ENCODE results near the gene NXF2B.
"Not testable (repeated sequence)": the region's sequence is repeated elsewhere in the genome, so short reads cannot be mapped to it uniquely, and the experiment has no call there.

Gene NXF2B, protein sequence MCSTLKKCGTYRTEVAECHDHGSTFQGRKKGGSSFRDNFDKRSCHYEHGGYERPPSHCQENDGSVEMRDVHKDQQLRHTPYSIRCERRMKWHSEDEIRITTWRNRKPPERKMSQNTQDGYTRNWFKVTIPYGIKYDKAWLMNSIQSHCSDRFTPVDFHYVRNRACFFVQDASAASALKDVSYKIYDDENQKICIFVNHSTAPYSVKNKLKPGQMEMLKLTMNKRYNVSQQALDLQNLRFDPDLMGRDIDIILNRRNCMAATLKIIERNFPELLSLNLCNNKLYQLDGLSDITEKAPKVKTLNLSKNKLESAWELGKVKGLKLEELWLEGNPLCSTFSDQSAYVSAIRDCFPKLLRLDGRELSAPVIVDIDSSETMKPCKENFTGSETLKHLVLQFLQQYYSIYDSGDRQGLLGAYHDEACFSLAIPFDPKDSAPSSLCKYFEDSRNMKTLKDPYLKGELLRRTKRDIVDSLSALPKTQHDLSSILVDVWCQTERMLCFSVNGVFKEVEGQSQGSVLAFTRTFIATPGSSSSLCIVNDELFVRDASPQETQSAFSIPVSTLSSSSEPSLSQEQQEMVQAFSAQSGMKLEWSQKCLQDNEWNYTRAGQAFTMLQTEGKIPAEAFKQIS

DNA sequence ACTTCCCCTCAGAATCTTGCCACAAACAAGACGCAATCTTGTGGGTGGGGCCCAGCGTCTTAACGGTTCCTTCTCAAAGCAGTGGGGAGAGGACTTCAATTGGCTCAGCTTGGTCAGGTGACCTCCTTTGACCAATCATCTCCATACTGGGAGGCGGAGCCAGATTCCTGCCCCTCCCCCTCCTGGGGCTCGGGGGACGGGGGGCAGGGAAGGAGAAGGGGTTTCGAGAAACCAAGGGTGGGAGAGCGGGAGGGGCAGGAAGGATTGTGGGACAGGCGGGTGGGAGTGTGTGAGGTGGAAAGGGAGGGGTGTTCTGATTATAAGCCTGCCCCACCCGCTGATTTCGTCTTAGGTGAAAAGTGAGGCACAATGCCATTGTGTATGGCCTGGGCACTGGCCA, at the start of gene NXF2B:
NXF2B (minus strand) TSS at position 101 of the 400 bp plus-strand sequence. CDS start 59,972 bp downstream, outside the sequence.
- not testable (repeated sequence) for DNase-seq

DNA sequence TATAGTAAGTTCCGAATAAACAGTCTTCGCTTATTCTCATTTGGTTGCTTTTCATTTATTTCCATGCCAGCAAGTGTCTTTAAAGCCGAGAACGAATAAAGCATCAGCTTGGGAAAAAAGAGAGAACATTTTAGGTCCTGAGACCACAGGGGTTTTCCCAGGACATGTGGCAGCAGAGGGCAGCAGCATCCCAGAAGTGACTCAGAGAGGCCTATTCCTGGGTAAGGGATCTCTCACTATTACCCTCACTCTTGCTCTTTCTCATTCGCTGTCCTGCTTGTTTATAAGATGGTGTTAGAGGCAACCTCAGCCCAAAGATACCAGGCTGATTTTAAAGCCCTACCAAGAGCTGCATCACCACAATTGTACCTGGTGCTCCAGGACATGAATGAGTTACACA, 39.0 kb upstream of the NXF2B start:
- DNase-seq: not testable (repeated sequence)

DNA sequence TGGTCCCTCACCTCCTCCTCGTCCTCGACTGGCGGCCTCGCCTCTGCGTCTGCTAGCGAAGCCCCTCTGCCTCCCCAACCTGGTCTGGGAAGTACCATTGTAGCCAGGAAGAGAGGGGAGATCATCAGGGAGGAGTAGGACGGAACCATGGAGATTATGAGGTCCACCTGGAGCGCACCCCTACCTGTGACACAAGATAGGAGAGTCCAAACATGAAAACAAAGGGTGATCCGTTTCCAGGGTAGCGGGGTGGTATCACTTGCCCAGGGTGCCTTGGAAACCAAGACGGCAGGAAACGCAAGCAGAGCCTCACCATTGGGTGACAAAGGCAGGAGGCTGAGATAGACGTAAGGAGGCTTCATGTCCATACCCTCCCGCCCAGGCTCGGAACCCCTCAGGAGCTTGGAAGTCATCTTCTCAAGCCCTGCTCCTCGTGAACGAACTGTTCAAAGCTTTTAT, 32.0 kb upstream of the NXF2B start, which contains the start of gene TCP11X2:
TCP11X2 (minus strand) TSS at position 51 of the 459 bp plus-strand sequence.
- DNase-seq: not testable (repeated sequence)

DNA sequence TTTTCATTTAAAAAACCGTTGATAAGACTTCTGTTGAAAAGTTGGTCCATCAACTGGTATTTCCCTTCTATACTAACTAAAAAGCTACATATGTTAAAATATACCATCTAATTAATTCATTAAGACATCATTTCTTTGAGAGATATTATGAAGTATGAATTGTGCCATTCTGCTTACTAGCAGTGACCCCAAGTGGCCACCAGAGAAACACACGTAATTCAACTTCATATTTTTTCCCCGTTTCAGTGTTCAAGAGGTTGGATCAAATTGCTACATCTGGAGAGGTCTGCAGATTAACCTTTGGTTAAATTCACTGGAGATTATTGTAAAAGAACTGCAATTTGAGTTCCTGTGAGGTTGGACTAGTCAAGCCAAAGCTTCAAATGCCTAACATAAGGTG, 30.4 kb upstream of the NXF2B start:
- not testable (repeated sequence) for DNase-seq

DNA sequence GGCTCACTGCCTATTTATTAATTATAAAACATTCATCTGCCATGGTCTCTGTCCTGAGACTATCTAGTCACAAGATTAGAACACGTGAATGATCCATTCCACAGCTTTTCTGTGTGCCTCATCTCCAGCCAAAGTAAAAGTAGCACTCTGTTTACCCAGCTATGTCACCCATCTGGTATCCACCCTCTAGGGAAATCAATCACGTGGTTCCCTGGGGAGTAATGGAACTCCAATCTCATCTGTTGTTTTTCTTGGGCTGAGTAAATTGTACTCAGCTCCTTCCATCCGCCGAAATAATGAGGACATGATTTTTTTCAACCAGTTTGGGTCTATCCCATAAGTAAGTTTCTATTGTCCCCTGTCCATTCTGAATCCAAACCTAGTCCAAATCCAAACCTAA, 18.8 kb upstream of the NXF2B start:
- DNase-seq: not testable (repeated sequence)

DNA sequence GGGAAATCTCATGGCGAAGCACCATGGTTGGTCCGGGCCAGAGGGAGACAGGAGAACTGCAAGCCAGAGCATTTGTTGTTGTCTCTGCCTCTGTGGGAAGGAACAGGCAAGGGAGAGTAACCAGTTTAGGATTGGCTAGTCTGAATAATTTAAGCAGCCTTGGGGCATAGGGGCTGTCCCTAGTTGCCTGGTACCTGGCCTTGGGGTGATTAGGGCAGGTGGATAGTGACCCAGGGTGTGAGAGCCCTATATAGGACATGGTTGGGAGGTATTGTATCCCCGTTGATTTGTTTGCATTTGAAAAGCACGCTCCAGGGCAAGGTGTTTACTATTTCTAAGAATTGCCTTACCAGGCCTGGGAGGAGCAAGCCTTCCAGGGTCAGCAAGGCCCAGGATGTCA, 25.3 kb downstream of the NXF2B start:
- not testable (repeated sequence) for DNase-seq

DNA sequence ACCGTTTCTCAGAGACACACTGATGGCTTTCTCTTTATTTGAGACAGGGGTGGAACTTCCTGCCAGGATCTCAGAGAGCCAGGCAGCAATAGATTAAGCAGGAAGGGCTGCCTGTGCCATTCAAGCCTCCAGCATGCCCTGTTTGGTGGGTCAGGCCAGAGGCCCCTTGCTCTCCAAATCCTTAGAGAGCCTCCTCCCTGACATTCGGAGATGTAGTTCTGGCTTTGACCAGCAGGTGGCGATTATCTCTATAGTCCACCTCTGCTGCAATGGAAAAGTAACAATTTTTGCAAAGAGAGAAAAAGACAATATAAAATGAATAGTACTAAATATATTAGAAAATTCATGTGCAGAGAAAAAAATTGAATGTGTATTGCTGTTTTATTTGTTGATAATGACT, 93.9 kb downstream of the NXF2B start:
- no peak for DNase-seq

DNA sequence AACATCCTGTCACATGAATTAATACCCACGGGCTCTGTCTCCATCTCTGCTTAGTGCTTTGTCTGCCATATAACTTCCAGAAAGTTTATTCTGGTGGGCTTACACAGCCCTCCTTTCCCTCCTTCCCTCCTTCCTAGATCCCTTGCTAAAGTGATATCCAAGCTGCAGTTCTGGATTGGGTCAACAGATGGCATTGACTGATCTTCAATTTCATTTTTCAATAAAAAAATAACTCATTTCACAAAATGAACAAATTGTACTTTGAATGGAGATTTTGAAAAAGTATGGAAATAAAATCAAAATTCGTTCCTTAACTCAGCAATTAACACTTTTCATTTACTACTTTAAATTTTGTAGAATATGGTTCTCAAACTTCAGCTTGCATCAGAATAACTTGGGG, 97.9 kb downstream of the NXF2B start:
- DNase-seq: no peak

DNA sequence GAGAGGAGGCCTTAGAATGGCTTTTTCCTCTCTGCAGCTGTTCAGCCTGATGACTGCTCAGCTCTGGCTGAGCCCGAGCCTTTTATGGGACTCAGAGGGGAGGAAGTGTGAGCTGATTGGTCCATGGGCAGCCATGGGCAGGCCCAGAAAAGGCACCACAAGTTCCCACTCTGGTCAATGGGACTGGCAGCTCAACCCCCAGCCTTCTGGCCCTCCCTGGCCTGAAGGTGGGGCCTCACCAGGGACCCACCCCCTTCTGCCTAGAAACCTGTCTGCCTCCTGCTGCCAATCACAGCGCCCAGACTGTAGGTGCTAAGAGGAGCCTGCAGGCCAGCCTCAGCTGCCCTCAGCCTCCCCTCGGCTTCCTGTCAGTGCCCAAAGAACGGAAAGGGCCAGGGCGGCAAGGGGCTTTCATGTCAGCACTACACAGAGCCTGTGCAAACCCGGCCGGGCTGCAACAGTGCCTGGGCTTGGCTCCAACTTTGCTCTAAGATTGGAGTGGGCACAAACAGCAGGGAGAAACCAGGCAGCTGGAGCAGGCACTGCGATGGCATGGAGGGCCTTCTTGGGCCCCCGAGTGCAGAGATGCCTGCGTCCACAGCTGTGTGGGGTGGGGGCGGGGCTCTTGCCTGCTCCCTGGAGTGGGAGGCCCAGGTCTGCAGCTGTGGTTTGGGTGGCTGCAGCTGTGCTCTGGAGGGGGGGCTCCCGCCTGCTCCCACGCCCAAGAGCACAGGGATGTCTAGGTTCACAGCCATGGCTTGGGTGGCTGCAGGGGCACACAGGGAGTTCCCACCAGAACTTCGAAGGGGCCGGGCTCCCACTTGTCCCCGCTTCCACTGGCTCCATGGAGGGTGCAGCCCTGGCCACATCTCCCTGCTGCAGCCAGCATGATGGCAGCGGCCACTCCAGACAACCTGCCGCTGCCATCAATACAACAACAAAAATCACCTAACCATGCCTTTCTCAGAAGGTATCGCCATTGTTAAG, 100.2 kb downstream of the NXF2B start:
- no peak for DNase-seq

DNA sequence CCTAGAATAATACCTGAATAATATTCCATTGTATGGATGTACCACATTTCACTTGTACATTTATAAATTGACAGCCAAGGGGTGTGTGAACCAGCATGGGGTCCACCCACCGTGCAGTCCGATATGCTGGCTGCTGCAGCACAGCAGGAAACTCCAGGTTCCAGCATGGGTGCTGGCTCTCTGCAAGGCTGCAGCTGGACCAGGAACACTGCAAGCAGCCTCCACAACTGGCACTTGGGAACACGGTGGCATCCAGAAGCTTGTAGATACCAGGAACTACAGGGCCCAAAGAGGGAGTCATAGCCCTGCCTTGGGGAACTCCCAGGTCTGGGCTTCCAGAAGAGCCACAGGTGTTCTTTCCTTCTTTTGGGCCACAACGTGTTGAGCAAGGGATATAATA, 101.6 kb downstream of the NXF2B start:
- DNase-seq: no peak
